Fibroblast of pulmonary artery (primary cell): ENCODE measurements around the gene DGKK.

ENCODE experiments used
- DNase-seq: peaks from one replicate; pipeline ENCODE4 v3.0.0-alpha.2; 2010; ENCODE audit warnings: low read depth
- H3K4me3 ChIP-seq: replicated peaks from 2 replicates; pipeline ENCODE4 v1.5.1; 2011; ENCODE audit warnings: low read depth, mild to moderate bottlenecking, control low read depth, low read length, moderate library complexity
- TF ChIP-seq, protein P1 (sequence below): IDR thresholded peaks from 2 replicates; pipeline ENCODE4 v1.5.1; 2011; ENCODE audit warnings: mild to moderate bottlenecking, control low read depth, low read length, inconsistent platforms; ENCODE audit errors: missing control alignments

Gene DGKK, protein sequence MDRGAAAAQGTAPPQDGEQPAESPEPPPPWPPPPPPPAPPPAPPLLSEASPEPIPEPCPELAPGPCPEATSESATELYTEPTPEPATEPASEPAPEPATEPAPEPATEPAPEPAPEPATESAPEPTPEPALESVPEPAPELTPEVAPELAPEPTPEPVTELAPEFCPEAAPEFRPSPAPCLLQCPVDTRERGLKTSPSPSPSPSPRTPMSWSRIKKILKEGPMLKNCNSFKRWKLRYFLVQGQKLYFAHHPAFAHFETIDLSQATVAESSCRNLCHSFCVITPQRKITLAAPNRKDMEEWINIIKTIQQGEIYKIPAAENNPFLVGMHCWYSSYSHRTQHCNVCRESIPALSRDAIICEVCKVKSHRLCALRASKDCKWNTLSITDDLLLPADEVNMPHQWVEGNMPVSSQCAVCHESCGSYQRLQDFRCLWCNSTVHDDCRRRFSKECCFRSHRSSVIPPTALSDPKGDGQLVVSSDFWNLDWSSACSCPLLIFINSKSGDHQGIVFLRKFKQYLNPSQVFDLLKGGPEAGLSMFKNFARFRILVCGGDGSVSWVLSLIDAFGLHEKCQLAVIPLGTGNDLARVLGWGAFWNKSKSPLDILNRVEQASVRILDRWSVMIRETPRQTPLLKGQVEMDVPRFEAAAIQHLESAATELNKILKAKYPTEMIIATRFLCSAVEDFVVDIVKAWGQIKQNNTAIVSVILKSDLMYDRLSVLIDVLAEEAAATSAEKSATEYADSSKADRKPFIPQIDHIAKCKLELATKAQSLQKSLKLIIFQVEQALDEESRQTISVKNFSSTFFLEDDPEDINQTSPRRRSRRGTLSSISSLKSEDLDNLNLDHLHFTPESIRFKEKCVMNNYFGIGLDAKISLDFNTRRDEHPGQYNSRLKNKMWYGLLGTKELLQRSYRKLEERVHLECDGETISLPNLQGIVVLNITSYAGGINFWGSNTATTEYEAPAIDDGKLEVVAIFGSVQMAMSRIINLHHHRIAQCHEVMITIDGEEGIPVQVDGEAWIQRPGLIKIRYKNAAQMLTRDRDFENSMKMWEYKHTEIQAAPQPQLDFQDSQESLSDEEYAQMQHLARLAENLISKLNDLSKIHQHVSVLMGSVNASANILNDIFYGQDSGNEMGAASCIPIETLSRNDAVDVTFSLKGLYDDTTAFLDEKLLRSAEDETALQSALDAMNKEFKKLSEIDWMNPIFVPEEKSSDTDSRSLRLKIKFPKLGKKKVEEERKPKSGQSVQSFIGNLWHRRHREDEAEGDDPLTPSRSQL

DNA sequence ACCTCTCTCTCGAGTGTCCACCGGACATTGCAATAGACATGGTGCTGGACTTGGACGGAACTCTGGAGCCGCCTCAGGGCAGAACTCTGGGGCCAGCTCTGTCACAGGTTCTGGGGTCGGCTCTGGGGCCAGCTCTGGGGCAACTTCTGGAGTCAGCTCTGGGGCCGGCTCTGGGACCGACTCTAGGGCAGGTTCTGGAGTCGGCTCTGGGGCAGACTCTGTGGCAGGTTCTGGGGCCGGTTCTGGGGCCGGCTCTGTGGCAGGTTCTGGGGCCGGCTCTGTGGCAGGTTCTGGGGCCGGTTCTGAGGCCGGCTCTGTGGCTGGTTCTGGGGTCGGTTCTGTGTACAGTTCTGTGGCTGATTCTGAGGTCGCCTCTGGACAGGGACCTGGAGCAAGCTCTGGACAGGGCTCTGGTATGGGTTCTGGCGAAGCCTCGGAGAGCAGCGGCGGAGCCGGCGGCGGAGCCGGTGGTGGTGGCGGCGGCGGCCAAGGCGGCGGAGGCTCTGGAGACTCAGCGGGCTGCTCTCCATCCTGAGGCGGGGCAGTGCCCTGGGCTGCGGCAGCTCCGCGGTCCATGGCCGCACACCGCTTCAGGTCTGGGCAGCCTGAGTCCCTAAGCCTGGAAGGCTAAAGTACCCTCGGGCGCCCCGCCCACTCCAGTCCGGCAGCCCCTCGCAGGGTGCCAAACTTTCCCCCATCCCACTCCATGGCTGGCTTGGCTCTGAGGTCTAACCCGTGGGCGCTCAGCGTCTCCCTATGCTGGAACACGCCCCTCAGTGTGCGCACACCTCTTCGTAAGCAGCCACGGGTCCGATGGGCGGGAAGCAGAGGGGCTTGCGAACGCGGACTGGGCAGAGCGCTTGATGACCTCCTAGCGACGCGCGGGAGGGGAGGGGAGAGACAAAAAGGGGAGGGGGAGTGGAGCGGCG, at the start of gene DGKK:
Gene DGKK (minus strand): TSS at position 723 of the 929 bp plus-strand sequence. CDS start 147 bp downstream, at position 576.
- H3K4me3 ChIP-seq: no peak within 1 kb of the TSS
- no peak for DNase-seq
- TF ChIP-seq, protein P1, sequence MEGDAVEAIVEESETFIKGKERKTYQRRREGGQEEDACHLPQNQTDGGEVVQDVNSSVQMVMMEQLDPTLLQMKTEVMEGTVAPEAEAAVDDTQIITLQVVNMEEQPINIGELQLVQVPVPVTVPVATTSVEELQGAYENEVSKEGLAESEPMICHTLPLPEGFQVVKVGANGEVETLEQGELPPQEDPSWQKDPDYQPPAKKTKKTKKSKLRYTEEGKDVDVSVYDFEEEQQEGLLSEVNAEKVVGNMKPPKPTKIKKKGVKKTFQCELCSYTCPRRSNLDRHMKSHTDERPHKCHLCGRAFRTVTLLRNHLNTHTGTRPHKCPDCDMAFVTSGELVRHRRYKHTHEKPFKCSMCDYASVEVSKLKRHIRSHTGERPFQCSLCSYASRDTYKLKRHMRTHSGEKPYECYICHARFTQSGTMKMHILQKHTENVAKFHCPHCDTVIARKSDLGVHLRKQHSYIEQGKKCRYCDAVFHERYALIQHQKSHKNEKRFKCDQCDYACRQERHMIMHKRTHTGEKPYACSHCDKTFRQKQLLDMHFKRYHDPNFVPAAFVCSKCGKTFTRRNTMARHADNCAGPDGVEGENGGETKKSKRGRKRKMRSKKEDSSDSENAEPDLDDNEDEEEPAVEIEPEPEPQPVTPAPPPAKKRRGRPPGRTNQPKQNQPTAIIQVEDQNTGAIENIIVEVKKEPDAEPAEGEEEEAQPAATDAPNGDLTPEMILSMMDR: no peak

DNA sequence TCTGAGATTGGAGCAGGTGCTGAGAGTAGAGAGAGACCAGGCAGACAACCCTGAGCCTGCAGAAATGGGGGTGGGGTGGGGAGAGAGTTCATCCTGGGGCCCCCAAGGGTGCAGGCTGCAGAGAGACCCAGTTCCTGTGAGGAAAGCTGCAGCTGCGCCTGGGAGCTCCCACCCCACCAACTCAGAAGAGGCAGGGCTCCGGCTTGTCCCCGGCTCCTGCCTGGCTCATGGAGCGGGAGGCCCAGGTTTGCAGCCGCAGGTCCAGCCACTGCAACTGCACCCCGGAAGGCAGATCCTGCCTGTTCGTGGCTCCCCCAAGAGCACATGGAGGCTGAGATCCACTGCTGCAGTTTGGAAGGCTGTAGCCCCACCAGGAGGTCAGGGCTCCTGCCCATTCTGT, 44.2 kb upstream of the DGKK start:
- no peak for DNase-seq
- TF ChIP-seq, protein P1: no peak
- no peak overlapping the region for H3K4me3 ChIP-seq

DNA sequence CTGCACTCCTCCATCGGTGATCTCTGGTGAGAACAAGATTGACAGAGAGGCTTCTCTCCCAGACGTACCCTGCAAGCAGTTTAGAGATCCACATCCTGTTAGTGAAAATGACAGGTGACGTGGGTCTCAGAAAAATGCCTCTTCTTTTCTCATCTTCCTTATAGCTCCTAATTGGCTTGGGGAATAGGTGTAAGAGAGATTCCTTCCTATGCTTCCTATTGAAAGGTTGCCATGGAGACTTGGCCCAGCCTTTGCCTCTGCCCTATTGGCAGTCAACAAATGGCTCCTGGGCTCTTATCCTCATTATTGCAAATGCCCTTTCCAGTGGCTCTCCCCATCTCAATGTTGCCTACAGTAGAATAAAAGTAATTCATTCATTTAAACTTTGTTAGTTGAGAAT, 26.5 kb upstream of the DGKK start:
- TF ChIP-seq, protein P1: no peak
- DNase-seq: no peak
- H3K4me3 ChIP-seq: no peak overlapping the region

DNA sequence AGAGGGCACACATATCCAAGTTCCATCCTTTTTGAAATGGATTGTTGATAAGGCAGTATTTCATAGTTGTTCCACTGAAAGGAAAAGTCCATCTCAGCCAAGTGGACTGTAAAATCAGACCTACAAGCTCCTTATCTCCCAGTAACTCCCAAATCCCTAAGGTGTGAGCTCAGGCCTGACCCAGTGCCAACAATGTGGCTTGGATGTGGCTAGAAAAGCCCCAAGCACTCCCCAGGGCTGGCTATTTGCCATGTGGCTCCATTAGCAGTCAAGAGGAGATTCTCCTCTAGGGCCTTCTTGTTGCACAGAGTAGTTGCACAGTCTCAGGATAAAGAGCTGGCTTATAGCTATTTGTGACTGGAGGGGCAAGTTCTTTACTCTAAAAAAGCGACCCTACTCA, 25.0 kb upstream of the DGKK start:
- H3K4me3 ChIP-seq: no peak overlapping the region
- DNase-seq: peak; percentile 0
- TF ChIP-seq, protein P1: no peak

DNA sequence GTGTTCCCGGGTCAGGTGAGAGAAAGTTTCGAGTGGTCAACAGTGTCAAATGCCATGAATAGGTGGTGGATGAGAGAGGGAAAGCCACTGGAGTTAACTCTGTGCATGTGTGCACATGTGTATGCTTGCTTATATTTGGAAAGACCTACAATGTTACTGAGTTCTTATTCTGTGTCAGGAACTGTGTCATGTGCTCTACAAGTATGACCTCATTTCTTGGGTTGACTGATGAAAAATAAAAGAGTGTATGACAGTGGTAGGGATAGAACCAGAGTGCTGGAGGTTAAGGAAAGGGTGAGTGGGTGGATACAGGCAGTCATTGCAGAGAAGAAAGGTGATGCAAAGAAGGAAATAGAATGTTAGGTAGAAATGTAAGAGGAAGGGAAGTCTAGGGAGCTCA, 22.1 kb upstream of the DGKK start:
- DNase-seq: no peak
- no peak overlapping the region for H3K4me3 ChIP-seq
- TF ChIP-seq, protein P1: no peak

DNA sequence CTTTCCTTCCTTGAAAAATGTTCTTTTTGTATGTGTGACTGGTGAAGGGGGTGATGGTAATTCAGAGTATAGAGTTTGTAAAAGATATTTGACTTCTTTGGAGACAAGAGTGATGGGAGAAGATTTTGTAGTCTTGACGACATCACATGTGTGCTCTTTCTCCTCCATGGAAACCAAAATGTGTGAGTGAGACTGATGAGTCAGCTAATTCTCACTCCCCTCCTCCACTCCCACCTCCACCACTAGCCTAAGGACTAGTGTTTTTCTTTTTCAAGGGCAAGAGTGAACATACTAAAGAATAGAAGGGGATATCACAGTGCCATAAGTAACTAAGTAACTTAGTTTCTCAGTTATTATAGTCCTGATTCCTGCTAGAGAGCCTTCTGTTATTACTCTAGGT, 14.0 kb upstream of the DGKK start:
- no peak for DNase-seq
- H3K4me3 ChIP-seq: no peak overlapping the region
- TF ChIP-seq, protein P1: no peak
